HepG2 (cell line): ENCODE measurements around the gene FKBP1A. TPM values are rescaled to one million over a fixed set of nuclear protein-coding genes. Genes with fewer than 3 reads are reported as not detected.

ENCODE experiments used
- ATF1 ChIP-seq: IDR thresholded peaks from 2 replicates; pipeline ENCODE4 v1.6.1; 2016; ENCODE audit warnings: mild to moderate bottlenecking, control low read depth
- ATF7 ChIP-seq, 2 experiments: fragments of 450-650 bp in 1 of 2; sonication (generic) in 1 of 2; formaldehyde crosslinking in 1 of 2; IDR thresholded peaks; 2 replicates each; pipeline versions ENCODE4 v1.4.0 to v1.6.1; 2016 to 2020; ENCODE audit warnings: antibody characterized with exemption in 1 of 2, mild to moderate bottlenecking in 1 of 2, missing genetic modification reagents in 1 of 2
- CBX1 ChIP-seq: IDR thresholded peaks from one replicate; pipeline ENCODE4 v1.6.1; 2016; ENCODE audit warnings: antibody characterized with exemption, low read depth
- CHD4 ChIP-seq: fragments of 200-600 bp; sonication (generic); IDR thresholded peaks from 2 replicates; pipeline ENCODE4 v1.7.0; 2017; ENCODE audit warnings: mild to moderate bottlenecking, low read length, borderline replicate concordance
- PCBP2 ChIP-seq: fragments of 200-400 bp; formaldehyde crosslinking; optimal IDR thresholded peaks from 2 replicates; pipeline ENCODE3; 2018; ENCODE audit warnings: low read length, low read depth; ENCODE audit not compliant: poor library complexity, severe bottlenecking
- TOPORS ChIP-seq: sonication (generic); formaldehyde crosslinking; IDR thresholded peaks from 2 replicates; pipeline ENCODE4 v1.8.0; 2023; ENCODE audit warnings: mild to moderate bottlenecking, missing genetic modification reagents
- ZFAT ChIP-seq: sonication (generic); formaldehyde crosslinking; conservative IDR thresholded peaks from 2 replicates; pipeline ENCODE4 v1.8.1; 2023; ENCODE audit warnings: missing genetic modification reagents, inconsistent platforms
- ZNF331 ChIP-seq: sonication (generic); formaldehyde crosslinking; IDR thresholded peaks from 2 replicates; pipeline ENCODE4 v1.4.0; 2020; ENCODE audit warnings: missing genetic modification reagents
- ZNF343 ChIP-seq: sonication (generic); formaldehyde crosslinking; IDR thresholded peaks from 2 replicates; pipeline ENCODE4 v1.4.0; 2020; ENCODE audit warnings: mild to moderate bottlenecking, missing genetic modification reagents
- ZNF770 ChIP-seq: sonication (generic); formaldehyde crosslinking; IDR thresholded peaks from 2 replicates; pipeline ENCODE4 v1.5.0; 2020; ENCODE audit warnings: mild to moderate bottlenecking, missing genetic modification reagents
- ZNF879 ChIP-seq: sonication (generic); formaldehyde crosslinking; IDR thresholded peaks from 2 replicates; pipeline ENCODE4 v1.8.1; 2023; ENCODE audit warnings: missing genetic modification reagents
- ZSCAN21 ChIP-seq: sonication (generic); formaldehyde crosslinking; IDR thresholded peaks from 2 replicates; pipeline ENCODE4 v1.8.0; 2022; ENCODE audit warnings: mild to moderate bottlenecking, missing genetic modification reagents, moderate library complexity, borderline replicate concordance
- polyA plus RNA-seq, 8 experiments: library from polyadenylated mRNA; depleted of rRNA in 3 of 8; stranded (reverse) in 7 of 8; unstranded in 1 of 8; fragments of >200 nt; fragmentation: Illumina TruSeq in 4 of 8; extraction: Trizol in 4 of 8; gene quantifications; 2 replicates each; pipeline versions ENCODE4 v1.2.1 to v1.2.3, GENCODE V29; 2011 to 2016; ENCODE audit warnings: low read depth in 4 of 8, missing spikeins in 1 of 8, mixed read lengths in 1 of 8; ENCODE audit not compliant: insufficient read depth in 1 of 8
- total RNA-seq, 5 experiments: library from RNA; depleted of rRNA; stranded (reverse); fragments of >200 nt; fragmentation: Illumina TruSeq; extraction: Trizol; gene quantifications; 2 replicates each; pipeline ENCODE4 v1.2.3, GENCODE V29; 2016; ENCODE audit warnings: low read depth in 1 of 5
- TF ChIP-seq, protein P1 (sequence below): fragments of 450-650 bp; IDR thresholded peaks from 2 replicates; pipeline ENCODE4 v1.6.1; 2017; ENCODE audit warnings: mild to moderate bottlenecking
- TF ChIP-seq, protein P2 (sequence below): IDR thresholded peaks from 2 replicates; pipeline ENCODE4 v1.6.1; 2016
- TF ChIP-seq, protein P3 (sequence below): sonication (generic); formaldehyde crosslinking; IDR thresholded peaks from 2 replicates; pipeline ENCODE4 v1.5.0; 2020; ENCODE audit warnings: mild to moderate bottlenecking, missing genetic modification reagents, moderate library complexity
- TF ChIP-seq, protein P4 (sequence below): sonication (generic); formaldehyde crosslinking; IDR thresholded peaks from 2 replicates; pipeline ENCODE4 v1.8.0; 2022; ENCODE audit warnings: mild to moderate bottlenecking, missing genetic modification reagents, moderate library complexity
- TF ChIP-seq, protein P5 (sequence below): sonication (generic); formaldehyde crosslinking; IDR thresholded peaks from 2 replicates; pipeline ENCODE4 v1.4.0; 2020; ENCODE audit warnings: mild to moderate bottlenecking, missing genetic modification reagents

The FKBP1A gene
- total and polyA plus RNA-seq, 2 of the 13 experiments (the other 11 are each of a cell fraction or from before 2014, with no cell fraction given), result 119 to 468 TPM

GRCh38 chr20:1392693-1393506 lies at the start of gene FKBP1A (continued):
- TF ChIP-seq, protein P1, sequence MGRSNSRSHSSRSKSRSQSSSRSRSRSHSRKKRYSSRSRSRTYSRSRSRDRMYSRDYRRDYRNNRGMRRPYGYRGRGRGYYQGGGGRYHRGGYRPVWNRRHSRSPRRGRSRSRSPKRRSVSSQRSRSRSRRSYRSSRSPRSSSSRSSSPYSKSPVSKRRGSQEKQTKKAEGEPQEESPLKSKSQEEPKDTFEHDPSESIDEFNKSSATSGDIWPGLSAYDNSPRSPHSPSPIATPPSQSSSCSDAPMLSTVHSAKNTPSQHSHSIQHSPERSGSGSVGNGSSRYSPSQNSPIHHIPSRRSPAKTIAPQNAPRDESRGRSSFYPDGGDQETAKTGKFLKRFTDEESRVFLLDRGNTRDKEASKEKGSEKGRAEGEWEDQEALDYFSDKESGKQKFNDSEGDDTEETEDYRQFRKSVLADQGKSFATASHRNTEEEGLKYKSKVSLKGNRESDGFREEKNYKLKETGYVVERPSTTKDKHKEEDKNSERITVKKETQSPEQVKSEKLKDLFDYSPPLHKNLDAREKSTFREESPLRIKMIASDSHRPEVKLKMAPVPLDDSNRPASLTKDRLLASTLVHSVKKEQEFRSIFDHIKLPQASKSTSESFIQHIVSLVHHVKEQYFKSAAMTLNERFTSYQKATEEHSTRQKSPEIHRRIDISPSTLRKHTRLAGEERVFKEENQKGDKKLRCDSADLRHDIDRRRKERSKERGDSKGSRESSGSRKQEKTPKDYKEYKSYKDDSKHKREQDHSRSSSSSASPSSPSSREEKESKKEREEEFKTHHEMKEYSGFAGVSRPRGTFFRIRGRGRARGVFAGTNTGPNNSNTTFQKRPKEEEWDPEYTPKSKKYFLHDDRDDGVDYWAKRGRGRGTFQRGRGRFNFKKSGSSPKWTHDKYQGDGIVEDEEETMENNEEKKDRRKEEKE, result no peak
- 0 out of 2 replicates have a peak, but pooled peaks have one; percentile 46 for TF ChIP-seq ZNF770 (CRISPR knock-in tag)
- no peak for TF ChIP-seq CHD4
- TF ChIP-seq ZFAT (CRISPR knock-in tag), result no peak
- peak; percentile 76 for TF ChIP-seq ZNF331 (CRISPR knock-in tag)
- 0 out of 2 replicates have a peak, but pooled peaks have one; percentile 66 for TF ChIP-seq ZNF879 (CRISPR knock-in tag)
- TF ChIP-seq, protein P2, sequence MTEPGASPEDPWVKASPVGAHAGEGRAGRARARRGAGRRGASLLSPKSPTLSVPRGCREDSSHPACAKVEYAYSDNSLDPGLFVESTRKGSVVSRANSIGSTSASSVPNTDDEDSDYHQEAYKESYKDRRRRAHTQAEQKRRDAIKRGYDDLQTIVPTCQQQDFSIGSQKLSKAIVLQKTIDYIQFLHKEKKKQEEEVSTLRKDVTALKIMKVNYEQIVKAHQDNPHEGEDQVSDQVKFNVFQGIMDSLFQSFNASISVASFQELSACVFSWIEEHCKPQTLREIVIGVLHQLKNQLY (CRISPR knock-in tag), result peak; percentile 62; the same call in 1 of the 2 replicates
- TF ChIP-seq, protein P3, sequence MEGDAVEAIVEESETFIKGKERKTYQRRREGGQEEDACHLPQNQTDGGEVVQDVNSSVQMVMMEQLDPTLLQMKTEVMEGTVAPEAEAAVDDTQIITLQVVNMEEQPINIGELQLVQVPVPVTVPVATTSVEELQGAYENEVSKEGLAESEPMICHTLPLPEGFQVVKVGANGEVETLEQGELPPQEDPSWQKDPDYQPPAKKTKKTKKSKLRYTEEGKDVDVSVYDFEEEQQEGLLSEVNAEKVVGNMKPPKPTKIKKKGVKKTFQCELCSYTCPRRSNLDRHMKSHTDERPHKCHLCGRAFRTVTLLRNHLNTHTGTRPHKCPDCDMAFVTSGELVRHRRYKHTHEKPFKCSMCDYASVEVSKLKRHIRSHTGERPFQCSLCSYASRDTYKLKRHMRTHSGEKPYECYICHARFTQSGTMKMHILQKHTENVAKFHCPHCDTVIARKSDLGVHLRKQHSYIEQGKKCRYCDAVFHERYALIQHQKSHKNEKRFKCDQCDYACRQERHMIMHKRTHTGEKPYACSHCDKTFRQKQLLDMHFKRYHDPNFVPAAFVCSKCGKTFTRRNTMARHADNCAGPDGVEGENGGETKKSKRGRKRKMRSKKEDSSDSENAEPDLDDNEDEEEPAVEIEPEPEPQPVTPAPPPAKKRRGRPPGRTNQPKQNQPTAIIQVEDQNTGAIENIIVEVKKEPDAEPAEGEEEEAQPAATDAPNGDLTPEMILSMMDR (CRISPR knock-in tag), result peak; percentile 48
- TF ChIP-seq ATF7 (IDR thresholded peaks at IDR 0.05), result no peak
- TF ChIP-seq ATF7 (CRISPR knock-in tag; IDR thresholded peaks at IDR 0.05), result peak; percentile 34; the same call in 1 of the 2 replicates
- TF ChIP-seq TOPORS (CRISPR knock-in tag), result no peak
- TF ChIP-seq ATF1 (CRISPR knock-in tag), result no peak
- TF ChIP-seq PCBP2, result no peak
- TF ChIP-seq, protein P4, sequence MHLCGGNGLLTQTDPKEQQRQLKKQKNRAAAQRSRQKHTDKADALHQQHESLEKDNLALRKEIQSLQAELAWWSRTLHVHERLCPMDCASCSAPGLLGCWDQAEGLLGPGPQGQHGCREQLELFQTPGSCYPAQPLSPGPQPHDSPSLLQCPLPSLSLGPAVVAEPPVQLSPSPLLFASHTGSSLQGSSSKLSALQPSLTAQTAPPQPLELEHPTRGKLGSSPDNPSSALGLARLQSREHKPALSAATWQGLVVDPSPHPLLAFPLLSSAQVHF (CRISPR knock-in tag), result no peak
- peak; percentile 93 for TF ChIP-seq CBX1
- peak; percentile 85; the same call in 1 of the 2 replicates for TF ChIP-seq ZSCAN21
- TF ChIP-seq, protein P5, sequence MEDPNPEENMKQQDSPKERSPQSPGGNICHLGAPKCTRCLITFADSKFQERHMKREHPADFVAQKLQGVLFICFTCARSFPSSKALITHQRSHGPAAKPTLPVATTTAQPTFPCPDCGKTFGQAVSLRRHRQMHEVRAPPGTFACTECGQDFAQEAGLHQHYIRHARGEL (CRISPR knock-in tag), result no peak; the same call in 1 of the 2 replicates
- TF ChIP-seq ZNF343 (CRISPR knock-in tag), result peak; percentile 92; the same call in 1 of the 2 replicates
